A549 treated with GW870086 at 1 μM for 4 hours (cell line): ENCODE data around the gene FKTN. TPM values are rescaled to one million over a fixed set of nuclear protein-coding genes. Genes with fewer than 3 reads are reported as not detected.

ENCODE experiments used
- total RNA-seq: library from RNA; stranded (reverse); fragments of 200-300 nt; extraction: Qiagen RNA extraction; gene quantifications from 5 replicates; pipeline ENCODE4 v1.2.3, GENCODE V29; 2022; ENCODE audit warnings: low read depth

Gene FKTN
- 6.2 to 9.0 TPM (median 7.9 TPM) in 5 replicates for total RNA-seq

DNA sequence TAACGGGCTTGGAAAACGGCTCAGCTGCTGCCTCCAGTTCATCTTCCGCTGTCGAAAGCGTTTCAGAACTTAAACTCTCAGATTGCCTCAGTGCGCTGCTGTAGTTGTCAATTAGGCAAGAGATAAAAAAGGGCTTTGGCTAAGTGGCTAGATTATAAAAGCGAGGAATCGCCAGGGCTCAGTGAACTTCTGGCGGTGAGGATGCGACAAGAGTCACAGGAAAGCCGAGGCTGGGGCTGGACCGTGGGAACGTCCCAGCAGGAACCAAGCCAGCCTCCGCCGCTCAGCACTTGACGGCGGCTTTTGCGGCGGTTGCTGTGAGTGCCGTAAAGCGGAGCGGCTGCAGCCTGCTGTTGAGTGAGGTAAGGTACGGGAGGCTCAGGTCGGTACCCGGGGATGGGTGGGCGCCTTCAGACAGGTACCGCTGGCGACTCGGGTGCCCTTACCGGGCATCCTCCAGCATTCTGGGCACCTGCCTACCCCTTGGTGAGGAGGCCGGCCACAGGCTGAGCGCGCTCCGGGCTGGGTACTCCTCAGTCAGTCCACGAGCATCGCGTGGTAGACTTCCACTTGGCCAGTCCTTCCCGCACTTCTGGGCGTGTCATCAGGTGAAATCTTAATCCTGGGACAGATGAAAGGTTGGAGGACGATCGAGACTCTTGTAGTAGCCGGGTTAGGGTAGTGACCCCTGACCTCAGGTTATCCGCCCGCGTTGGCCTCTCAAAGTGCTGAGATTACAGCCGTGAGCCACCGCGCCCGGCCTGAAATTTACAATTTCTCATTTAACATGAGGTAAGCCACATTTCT, at the start of gene FKTN:
TSS of gene FKTN (plus strand) at position 328 of the 807 bp plus-strand sequence. CDS start 16,902 bp downstream, outside the sequence.

DNA sequence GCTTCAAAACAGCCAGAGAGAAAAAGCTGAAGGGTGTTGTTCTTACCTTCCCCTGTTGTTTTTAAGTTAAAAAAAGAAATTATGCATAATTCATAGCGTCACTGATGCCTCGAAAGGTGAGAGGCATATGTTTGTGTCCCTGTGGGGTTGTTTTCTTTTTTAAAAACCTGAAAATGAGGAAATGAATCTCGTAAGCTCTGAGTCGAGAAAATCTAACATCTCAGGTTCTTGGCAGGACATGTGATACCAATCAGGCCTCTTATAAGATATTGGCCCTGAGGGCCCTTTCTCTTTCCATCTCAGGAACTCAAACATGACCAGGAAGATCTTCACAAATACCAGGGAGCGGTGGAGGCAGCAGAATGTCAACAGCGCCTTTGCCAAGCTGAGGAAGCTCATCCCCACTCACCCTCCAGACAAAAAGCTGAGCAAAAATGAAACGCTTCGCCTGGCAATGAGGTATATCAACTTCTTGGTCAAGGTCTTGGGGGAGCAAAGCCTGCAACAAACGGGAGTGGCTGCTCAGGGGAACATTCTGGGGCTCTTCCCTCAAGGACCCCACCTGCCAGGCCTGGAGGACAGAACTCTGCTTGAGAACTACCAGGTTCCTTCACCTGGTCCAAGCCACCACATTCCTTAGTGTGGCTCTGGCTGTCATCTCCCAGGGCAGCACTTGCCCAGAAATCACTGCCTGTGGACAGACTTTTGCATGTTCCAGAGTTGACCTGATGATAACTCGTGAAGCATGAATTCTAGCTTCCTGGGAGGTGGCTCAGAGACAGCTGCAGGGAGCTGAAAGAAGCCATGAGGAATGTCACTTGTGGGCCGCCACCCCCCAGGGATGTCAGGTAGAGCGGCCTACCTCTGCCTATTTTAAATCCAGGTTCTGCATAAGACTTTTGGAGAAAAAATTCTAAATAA, 104.5 kb downstream of the FKTN start, which contains the start of gene TAL2:
TSS of gene TAL2 (plus strand) at position 274 of the 921 bp plus-strand sequence. CDS start at position 314, 40 bp downstream.

Other genes with a start within 250 kb of the FKTN start
- 2.5 to 5.1 TPM (median 3.5 TPM) in 5 replicates for gene FSD1L, start 110.1 kb upstream of the FKTN start, total RNA-seq
- 0.30 TPM in 1 of 5 replicates, not detected in the others for gene TAL2, start 104.3 kb downstream of the FKTN start, total RNA-seq
- gene TMEM38B, start 136.4 kb downstream of the FKTN start, total RNA-seq: 11.6 to 18.2 TPM (median 13.6 TPM) in 5 replicates